Activated T-helper 1 cell treated with Interleukin-2 at 50 U/mL for 16 hours (primary cell): ENCODE results near the gene ETFA.

Experiments used
- DNase-seq: peaks from one replicate; pipeline ENCODE4 v3.0.0-alpha.2; 2020; ENCODE audit warnings: low read depth

The ETFA gene

GRCh38 chr15:76173317-76173834 lies 137.9 kb downstream of the ETFA start:
- no peak for DNase-seq

GRCh38 chr15:76172782-76173181 lies 138.5 kb downstream of the ETFA start:
- no peak for DNase-seq

- DNase-seq, result no peak
These were observed 141.1 kb downstream of the ETFA start for GRCh38 chr15:76169911-76170800.

GRCh38 chr15:76169018-76169417 lies 142.3 kb downstream of the ETFA start:
- DNase-seq, result no peak

- no peak for DNase-seq
These were observed 142.9 kb downstream of the ETFA start for GRCh38 chr15:76168237-76168984.

- DNase-seq, result no peak
These were observed 145.3 kb downstream of the ETFA start for GRCh38 chr15:76165951-76166350.
